Parathyroid adenoma (tissue), 2 donors: ENCODE measurements around the gene HAP1.

ENCODE experiments used
- H2AFZ ChIP-seq: fragments of 300-600 bp; sonication (generic); one replicate; pipeline ENCODE4 v1.7.0; 2017; ENCODE audit warnings: antibody characterized with exemption, mild to moderate bottlenecking
- H3K27ac ChIP-seq: fragments of 300-600 bp; sonication (generic); one replicate; pipeline ENCODE4 v1.7.0; 2017
- H3K27me3 ChIP-seq: fragments of 300-600 bp; sonication (generic); one replicate; pipeline ENCODE4 v1.7.0; 2017; ENCODE audit warnings: low read length; ENCODE audit not compliant: control insufficient read depth, insufficient read depth
- H3K36me3 ChIP-seq: fragments of 300-600 bp; sonication (generic); one replicate; pipeline ENCODE4 v1.7.0; 2017; ENCODE audit warnings: low read length; ENCODE audit not compliant: control insufficient read depth, insufficient read depth
- H3K4me1 ChIP-seq: fragments of 300-600 bp; sonication (generic); one replicate; pipeline ENCODE4 v1.7.0; 2017; ENCODE audit warnings: control low read depth
- H3K4me2 ChIP-seq: fragments of 300-600 bp; sonication (generic); one replicate; pipeline ENCODE4 v1.7.0; 2017; ENCODE audit warnings: low read length
- H3K4me3 ChIP-seq: fragments of 300-600 bp; sonication (generic); one replicate; pipeline ENCODE4 v1.7.0; 2017; ENCODE audit warnings: low read depth, low read length
- H3K79me2 ChIP-seq: fragments of 300-600 bp; sonication (generic); one replicate; pipeline ENCODE4 v1.7.0; 2017; ENCODE audit warnings: control low read depth
- H3K9ac ChIP-seq: fragments of 300-600 bp; sonication (generic); one replicate; pipeline ENCODE4 v1.7.0; 2017; ENCODE audit warnings: mild to moderate bottlenecking
- H3K9me3 ChIP-seq: fragments of 300-600 bp; sonication (generic); one replicate; pipeline ENCODE4 v1.7.0; 2017; ENCODE audit warnings: low read length; ENCODE audit not compliant: control insufficient read depth
- TF ChIP-seq, protein P1 (sequence below): fragments of 300-600 bp; sonication (generic); IDR thresholded peaks from one replicate; pipeline ENCODE4 v1.7.0; 2017; ENCODE audit warnings: antibody characterized with exemption, mild to moderate bottlenecking
- donor health status: primary hyperparathyroidism.

Gene HAP1

DNA sequence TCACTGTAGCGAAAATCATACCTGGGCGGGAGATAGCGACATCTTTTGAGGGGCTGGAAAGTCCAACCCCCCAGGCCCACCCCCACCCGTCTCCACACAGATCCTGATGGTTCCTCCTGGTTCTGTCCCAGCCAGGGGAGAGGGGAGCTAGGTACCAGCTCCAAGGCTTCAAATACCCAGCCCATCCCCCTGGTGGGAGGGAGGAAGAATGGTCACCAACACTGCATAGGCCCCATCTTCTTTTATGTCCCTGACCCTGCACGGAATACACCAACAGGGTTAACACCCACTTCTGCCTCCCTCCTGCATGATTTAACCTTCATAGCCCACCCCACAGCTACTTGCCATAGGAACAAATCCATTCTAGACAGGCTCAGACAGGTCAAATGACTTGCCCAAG, 9.3 kb downstream of the HAP1 start:
- Histone ChIP-seq H3K36me3 (no peaks in the 10 kb centered on the region), H3K4me2 (no peak overlapping the region), H3K9ac (no peak overlapping the region), H3K27ac (no peak overlapping the region), H3K79me2 (no peaks in the 10 kb centered on the region), H3K4me1 (no peaks in the 10 kb centered on the region), H2AFZ (no peak overlapping the region), H3K27me3 (no peaks in the 10 kb centered on the region), H3K4me3 (no peak overlapping the region), H3K9me3 (no peaks in the 10 kb centered on the region)
- TF ChIP-seq, protein P1, sequence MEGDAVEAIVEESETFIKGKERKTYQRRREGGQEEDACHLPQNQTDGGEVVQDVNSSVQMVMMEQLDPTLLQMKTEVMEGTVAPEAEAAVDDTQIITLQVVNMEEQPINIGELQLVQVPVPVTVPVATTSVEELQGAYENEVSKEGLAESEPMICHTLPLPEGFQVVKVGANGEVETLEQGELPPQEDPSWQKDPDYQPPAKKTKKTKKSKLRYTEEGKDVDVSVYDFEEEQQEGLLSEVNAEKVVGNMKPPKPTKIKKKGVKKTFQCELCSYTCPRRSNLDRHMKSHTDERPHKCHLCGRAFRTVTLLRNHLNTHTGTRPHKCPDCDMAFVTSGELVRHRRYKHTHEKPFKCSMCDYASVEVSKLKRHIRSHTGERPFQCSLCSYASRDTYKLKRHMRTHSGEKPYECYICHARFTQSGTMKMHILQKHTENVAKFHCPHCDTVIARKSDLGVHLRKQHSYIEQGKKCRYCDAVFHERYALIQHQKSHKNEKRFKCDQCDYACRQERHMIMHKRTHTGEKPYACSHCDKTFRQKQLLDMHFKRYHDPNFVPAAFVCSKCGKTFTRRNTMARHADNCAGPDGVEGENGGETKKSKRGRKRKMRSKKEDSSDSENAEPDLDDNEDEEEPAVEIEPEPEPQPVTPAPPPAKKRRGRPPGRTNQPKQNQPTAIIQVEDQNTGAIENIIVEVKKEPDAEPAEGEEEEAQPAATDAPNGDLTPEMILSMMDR, result no peak

DNA sequence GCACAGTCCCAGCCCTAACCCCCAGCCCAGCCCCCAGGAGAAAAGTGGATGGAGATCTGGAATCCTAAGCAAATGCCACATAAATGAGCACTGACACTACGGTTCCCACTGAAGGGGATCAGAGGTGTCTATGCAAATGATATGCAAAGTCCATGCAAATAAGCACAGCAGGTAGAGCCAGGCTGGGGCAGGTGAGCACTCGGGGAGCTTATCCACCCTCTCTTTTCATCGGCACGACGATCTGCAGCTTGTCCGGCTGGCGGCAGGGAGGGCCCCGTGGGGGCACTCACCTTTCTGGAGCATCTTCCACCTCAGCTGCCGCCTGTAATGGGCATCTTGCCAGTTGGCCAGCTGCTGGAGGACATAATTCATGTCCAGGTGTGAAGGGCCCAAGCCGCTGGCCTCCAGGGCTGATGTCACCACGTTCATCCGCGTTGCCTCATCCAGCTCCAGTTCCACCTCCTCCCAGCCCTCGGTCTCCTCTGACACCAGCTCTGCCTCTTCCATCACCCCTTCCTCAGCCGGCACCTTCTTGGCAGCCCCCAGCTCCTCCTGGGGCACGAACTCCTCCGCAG, 9.9 kb downstream of the HAP1 start:
- Histone ChIP-seq H3K79me2 (no peaks in the 10 kb centered on the region), H3K4me2 (no peak overlapping the region), H3K27me3 (no peaks in the 10 kb centered on the region), H2AFZ (no peak overlapping the region), H3K9me3 (no peaks in the 10 kb centered on the region), H3K27ac (no peak overlapping the region), H3K9ac (no peak overlapping the region), H3K36me3 (no peaks in the 10 kb centered on the region), H3K4me1 (no peaks in the 10 kb centered on the region), H3K4me3 (no peak overlapping the region)
- TF ChIP-seq, protein P1, result no peak

DNA sequence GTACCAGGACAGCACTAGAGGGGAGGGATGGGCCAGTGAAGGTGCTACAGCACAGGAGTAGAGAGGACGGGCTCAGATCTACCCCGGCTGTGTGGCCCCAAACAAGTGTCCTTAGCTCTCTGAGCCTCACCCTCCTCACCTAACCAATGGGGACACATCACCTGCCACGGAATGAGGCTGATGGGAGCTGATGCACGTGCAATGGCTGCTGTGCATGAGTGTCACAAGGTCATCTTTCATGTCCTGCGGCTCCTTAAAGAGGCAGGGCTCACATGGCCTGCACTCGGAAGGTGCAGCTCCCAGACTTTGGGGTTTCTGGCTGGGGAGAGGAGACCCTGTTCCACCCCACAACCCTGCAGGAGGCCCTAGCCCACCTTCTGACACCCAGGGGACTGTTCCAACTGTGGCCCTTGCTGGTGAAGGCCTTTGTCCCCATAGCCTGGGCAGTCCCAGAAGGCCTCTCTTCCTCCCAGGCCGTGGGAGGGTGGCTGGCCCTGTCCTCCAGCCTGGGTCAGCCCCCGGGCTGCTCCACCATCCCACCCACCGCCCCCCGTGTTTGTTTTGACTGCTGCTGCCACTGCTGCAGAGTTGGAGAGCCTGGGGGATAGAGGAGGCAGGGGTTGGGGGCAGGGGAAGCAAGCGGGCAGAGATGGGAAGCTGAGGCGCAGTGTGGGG, 10.5 kb downstream of the HAP1 start:
- H3K36me3 ChIP-seq, result no peaks in the 10 kb centered on the region
- no peak overlapping the region for H3K4me2 ChIP-seq
- no peaks in the 10 kb centered on the region for H3K4me1 ChIP-seq
- H2AFZ ChIP-seq, result no peak overlapping the region
- no peaks in the 10 kb centered on the region for H3K79me2 ChIP-seq
- H3K9ac ChIP-seq, result no peak overlapping the region
- TF ChIP-seq, protein P1, result no peak
- no peaks in the 10 kb centered on the region for H3K27me3 ChIP-seq
- no peaks in the 10 kb centered on the region for H3K9me3 ChIP-seq
- no peak overlapping the region for H3K27ac ChIP-seq
- no peak overlapping the region for H3K4me3 ChIP-seq

DNA sequence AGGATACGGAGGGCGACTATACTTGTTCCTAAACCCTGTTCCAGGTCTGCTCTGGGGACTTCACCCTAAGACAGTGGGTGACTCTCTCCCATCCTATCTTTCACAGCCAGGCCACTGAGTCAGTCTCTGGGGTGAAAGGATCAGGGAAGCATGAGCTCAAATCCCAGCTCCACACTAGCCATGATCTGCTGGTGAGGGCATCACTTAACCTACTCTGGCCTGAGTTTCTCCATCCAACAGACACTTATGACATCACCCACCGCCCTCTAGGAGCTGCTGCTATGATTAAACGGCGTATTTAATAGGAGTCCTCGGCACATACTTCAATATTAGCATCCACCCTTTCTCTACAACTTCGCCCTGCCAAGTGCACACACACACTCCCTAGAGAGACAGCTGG, 12.2 kb downstream of the HAP1 start:
- Histone ChIP-seq H3K4me3 (no peak overlapping the region), H3K4me2 (no peak overlapping the region), H3K4me1 (peaks cover 5% of the 10 kb centered on the region), H3K27ac (no peak overlapping the region), H3K9me3 (no peaks in the 10 kb centered on the region), H3K9ac (no peak overlapping the region), H3K79me2 (no peaks in the 10 kb centered on the region), H3K36me3 (no peaks in the 10 kb centered on the region), H2AFZ (no peak overlapping the region), H3K27me3 (no peaks in the 10 kb centered on the region)
- TF ChIP-seq, protein P1, result no peak

DNA sequence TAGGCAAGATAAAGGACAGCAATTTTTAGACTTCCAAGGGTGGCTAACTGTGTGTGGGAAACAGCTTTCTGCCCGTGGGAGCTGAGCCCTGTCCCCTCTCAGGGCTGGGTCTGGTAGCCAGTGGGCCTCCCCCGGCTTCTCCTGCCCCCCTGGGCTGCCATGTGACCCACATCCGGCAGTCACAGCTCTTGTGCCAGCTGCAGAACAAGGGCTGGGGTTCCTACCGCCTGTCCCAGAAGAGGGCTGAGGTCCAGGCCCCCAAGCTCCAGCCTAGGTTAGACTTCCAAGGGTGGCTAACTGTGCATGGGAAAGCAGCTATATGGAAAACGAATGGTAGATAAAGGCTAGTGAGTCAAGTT, 16.2 kb downstream of the HAP1 start:
- no peak overlapping the region for H3K4me3 ChIP-seq
- no peaks in the 10 kb centered on the region for H3K27me3 ChIP-seq
- H3K9me3 ChIP-seq, result no peaks in the 10 kb centered on the region
- peaks cover 6% of the 10 kb centered on the region for H3K4me1 ChIP-seq
- no peak overlapping the region for H3K9ac ChIP-seq
- H3K79me2 ChIP-seq, result no peaks in the 10 kb centered on the region
- H3K27ac ChIP-seq, result no peak overlapping the region
- no peak overlapping the region for H2AFZ ChIP-seq
- no peaks in the 10 kb centered on the region for H3K36me3 ChIP-seq
- H3K4me2 ChIP-seq, result no peak overlapping the region
- TF ChIP-seq, protein P1, result no peak
